GM19455 (cell line): Measurements from ENCODE around the gene ACP7.

ENCODE experiments used
- ATAC-seq: cut with Tn5 transposase; IDR thresholded peaks from one replicate; pipeline ENCODE4 v1.9.1; 2021; ENCODE audit not compliant: unreplicated experiment

ACP7 gene

DNA sequence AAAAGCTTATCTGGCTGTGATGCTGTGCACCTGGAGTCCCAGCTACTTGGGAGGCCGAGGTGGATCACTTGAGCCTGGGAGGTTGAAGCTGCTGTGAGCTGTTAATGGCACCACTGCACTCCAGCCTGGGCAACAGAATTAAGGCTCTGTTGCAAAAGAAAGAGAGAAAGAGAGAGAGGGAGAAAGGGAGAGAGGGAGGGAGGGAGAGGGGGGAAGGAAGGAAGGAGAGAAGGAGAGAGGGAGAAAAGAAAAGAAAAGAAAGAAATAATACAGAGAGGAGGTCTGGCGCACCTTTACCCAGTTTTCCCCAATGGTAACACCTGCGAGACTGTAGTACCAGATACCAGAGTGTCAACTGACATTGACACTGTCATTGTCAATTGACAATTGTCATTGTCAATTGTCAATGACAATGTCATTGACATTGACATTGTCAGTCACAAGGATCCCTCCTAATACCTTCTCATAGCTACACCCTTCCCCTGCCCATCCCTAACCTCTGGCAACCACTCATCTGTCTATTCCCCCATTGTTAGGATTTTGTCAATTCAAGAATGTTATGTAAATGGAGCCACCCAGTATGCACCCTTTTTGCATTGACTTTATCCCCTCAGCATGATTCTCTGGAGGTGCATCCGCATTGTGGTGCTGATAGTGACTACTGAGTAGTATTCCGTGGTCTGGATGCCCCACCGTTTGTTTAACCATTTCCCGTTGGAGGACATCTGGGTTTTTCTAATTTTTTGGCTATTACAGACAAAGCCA, 62.7 kb downstream of the ACP7 start:
- no peak for ATAC-seq

DNA sequence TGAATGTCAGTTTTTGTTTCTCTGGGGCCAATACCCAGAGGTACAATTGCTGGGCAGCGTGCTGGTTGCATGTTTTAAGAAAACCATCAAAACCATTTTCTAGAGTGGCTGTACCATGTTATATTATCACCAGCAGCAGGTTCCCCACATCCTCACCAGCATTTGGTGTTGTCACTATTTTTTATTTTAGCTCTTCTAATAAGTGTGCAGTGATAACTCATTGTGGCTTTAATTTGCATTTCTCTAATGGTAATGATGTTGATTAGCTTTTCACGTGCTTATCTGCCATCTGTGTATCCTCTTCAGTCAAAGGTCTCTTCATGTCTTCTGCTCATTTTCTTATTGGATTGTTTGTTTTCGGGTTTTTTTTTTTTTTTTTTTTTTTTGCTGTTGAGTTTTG, 63.3 kb downstream of the ACP7 start:
- ATAC-seq, result no peak

DNA sequence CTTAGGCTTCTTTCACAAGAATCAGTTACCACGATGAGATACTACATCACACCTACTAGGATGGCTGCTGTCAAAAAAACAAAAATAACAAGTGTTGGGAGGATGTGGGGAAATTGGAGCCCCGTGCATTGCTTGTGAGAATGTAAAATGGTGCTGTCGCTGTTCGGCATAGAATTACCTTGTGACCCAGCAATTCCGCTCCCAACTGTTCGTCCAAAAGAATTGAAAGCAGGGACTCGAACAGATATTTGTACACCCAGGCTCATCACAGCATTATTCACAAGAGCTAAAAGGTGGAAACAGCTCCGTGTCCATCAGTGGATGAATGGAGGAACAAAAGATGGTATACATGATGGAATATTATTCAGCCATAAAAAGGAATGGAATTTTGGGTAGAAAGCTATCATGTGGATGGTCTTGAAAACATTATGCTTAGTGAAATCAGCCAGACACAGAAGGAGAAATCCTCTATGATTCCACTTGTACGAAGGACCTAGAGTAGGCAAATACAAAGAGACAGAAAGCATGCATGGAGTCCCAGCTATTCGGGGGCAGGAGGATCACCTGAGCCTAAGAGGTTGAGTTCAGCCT, 64.9 kb downstream of the ACP7 start:
- no peak for ATAC-seq

DNA sequence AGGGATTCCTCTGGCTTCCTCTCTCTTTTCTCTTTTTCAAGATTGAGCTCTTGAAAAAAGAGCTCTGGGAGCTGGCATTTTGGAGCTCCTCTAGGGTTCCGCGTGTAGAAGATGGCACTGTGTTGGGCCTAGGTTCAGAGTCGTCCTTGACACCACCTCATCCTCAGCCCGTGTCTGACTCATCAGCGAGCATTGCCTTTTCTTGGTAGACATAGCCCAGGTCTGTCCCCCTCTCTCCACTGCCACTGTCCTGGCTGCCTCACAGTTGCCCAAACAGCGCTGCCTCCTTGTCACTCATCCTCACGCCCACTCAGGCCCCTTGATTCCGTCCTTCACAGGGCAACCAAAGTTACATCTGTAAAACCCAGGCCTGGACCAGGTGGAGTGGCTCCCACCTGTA, 66.1 kb downstream of the ACP7 start:
- no peak for ATAC-seq

DNA sequence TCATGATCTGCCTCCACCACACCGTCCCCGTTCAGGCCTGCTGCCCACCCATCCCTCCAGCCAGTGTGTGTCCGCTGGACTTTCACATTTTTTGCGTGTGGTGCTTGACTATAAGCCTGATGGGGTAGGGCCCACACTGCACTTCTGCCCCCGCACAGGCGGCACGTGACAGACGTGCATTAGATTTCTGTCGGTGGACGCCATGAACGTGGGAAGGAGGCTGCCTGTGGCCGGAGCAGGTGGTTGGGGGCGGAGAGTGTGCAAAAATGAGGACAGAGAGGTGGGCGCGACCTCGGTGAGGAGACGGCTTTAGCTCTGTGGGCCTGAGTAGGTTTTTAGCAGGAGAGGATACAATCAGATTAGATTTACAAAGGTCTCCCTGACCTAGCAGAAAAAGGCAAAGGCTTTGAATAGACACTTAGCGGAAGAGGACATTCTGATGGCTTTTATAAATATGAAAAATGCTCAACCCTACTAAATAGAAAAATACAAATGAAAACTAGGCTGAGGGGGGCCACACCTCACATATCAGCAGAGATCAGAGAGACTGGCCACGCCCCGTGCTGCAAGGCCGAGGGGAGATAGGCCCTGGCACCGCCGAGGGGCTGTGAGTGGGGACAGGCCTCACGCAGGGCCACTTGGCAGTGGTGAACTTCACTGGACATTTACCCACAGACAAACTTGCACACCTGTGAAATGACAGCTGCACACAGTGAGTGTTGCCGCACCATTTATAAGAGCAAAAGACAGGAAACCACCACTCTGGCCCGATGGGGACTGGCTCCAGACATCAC, 66.8 kb downstream of the ACP7 start:
- no peak for ATAC-seq

DNA sequence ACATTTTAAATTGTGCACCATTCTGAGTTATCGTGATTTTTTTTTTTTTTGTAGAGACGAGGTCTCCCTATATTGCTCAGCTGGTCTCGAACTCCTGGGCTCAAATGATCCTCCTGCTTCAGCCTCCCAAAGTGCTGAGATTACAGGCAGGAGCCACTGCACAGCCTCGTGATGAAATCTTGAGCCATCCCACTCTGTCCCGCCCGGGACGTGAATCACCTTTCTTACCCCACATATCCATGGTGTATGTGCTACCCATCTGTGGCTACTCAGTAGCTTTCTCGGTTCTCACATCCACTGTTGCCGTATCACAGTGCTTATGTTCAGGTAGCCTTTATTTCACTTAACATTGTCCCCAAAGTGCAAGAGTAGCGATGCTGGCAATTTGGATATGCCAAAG, 67.9 kb downstream of the ACP7 start:
- ATAC-seq, result no peak

DNA sequence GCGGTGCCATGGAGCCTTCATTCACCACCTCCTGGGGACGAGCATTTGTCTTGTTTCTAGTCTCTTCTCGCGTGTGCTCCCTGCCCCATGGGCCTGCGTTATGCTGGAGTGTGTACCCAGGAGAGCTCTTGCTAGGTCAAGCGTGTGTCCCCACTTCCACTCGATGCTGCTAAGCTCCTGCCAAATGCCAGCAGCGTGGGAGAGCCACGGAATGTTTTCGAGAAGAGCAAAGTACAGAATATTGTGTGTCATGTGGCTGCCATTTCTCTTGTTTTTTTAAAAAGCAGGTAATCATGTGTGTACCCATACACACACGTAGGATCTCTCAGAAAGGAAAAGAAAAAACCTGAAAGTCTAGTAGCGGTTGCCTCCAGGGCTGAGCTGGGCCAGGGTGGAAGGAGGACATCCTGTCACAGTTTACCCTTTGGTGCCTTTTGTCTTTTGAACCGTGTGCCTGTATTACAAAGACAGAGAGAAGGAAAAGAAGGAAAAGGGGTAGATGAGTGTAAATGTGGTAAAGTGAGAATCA, 70.0 kb downstream of the ACP7 start:
- ATAC-seq, result no peak

DNA sequence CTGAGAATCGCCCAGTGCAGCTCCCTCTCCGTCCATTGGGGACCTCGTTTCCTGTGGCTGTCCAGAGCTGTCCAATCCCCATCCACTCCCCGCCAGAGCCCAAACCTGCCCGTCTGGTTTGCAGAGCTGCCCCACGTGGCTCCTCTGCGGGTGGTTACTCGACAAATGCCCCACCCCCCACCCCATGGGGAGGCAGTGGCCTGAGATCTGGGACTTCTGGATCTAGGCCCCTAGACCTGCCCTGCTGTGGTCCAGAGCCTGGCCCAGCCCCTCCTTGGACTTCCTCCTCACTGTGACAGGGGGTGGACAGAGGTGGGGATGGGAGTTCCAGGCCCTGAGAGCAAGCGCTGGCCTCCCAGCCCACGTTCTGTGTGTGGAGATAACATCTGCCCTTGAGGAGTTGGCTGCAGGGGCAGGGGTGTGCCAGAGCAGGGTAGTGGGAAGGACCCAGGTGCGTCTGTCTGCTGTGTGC, 70.5 kb downstream of the ACP7 start:
- no peak for ATAC-seq

DNA sequence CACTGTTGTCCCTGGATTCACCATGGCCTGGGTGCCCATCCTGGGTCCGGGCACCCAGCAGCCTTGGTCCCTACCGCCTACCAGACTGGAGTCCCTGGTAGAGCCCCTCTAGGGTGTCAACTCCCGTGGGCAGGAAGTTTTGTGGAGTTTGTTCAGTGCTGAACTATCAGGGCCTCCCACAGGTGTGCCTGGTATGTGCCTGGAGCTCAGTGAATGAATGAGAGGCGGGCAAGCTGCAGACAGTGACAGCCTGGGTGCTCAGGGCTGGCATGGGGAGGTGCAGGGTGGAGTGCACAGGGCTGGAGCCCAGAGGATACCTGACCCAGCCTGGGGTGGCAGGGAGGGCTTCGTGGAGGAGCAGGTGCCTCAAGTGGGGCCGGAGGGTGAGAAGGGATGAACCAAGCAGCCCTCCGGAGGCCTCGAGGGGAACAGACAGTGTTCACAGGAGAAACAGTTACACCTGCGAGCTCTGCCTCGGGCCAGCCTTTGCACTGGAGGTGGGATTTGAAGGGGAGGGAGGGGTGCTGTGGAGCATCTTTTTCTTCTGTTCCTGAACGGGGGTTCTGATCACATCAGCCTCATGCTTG, 71.0 kb downstream of the ACP7 start:
- no peak for ATAC-seq

DNA sequence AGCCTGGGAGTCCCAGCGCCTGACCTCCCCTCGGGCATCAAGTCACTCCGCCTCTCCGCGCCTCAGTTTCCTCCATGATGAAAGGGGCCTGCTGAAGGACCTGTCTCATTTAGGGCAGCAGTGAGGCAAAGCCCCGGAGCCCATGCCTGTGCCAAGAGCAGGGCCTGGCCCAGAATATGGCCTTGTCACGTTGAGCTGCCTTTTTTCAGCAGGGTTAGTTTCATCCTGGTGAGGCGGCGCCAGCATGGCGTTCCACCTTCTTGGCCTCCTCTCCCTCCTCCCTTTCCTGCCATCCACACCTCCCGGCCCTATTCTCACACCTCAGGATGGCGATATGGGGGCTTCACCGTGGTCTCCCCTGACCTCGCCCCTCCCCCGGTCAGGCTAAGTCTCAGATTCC, 71.6 kb downstream of the ACP7 start:
- no peak for ATAC-seq

DNA sequence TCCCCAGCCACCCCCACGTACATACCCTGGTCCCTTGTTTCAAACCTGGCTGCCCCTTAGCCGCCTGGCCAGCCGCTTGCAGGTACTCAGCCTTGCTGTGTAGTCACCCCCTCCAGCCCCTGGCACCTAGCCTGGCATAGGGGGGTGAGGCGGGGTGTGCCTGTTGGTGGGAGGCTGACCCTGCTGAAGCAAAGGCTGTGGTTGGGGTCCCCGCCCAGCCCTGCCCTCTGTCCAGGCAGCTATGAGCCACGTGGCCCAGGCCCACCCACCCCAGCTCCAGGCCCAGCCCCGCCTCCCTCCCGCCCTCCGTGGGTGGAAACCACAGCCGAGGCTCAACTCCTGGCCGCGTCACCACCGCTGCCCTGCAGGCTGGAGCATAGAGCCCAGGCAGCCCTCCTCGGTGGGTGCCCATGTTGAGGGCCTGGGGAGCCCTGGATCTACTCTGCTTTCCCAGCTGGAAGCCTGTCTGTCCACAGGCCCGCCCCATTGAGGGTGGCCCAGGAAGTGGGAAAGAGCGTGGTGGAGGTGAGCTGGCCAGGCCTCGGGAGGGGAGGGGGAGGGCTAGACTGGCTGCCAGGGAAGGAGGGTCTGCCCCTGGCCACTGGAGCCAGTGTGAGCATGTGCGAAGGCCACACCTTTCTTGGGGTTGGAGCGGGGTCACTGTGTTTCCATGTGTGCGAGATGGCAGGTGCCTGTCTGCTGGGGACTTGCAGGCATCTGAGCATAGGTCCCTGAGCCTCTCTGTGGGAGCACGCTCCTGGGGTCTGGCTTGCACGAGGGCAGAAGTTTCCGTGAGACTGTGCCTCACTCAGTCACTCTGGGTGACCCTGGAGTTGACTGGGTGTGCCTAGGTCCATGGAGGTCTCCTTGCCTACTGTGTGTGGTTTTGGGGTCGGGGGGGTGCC, 72.4 kb downstream of the ACP7 start:
- no peak for ATAC-seq

DNA sequence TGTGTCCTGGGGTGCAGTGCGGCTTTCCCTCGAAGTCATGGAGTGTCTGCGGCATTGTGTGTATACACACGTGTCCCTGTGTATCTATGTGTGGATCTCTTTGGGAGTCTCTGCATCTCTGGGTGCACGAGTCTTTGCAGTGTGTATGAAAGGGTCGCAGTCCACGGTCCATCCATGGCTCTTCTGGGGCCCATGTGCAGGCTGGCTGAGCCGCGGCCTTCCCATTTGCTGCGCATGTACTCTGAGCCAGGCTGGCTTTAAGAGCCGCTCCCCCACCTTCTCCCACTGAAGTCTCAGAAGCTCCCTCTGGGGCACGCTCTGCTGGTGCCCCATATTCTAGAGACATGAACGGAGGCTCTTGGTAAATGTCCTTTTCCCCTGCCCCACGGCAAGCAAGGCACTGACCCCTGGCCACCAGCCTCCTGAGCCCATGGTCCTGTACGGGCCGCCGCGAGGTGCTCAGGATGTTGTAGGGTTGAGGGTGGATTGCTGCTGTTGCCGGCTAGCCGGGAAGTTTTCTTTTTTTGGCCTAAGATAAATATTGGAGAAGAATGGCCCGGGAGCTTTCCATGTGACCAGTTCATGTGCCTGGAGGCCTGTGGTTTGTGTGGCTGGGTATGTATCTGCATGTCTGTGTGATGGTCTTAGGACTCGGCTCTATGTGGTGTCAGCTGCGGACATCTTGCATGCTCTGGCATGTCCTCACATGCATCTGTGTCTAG, 73.3 kb downstream of the ACP7 start:
- no peak for ATAC-seq

DNA sequence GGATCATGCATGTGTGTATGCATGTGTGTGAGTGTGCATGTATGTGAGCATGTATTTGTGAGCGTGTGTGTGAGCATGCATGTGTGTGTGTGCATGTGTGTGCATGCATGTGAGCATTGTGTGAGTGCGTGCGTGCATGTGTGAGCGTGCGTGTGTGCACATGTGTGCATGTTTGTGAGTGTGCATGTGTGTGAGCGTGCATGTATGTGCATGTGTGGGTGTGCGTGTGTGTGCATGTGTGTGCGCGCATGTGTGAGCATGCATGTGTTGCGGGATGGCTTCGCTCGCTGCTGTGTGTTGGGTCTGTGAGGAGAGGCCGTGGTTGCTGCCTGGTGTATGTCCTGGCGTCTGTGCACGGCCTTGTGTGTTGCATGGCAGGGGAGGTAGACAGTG, 73.8 kb downstream of the ACP7 start:
- ATAC-seq, result no peak

DNA sequence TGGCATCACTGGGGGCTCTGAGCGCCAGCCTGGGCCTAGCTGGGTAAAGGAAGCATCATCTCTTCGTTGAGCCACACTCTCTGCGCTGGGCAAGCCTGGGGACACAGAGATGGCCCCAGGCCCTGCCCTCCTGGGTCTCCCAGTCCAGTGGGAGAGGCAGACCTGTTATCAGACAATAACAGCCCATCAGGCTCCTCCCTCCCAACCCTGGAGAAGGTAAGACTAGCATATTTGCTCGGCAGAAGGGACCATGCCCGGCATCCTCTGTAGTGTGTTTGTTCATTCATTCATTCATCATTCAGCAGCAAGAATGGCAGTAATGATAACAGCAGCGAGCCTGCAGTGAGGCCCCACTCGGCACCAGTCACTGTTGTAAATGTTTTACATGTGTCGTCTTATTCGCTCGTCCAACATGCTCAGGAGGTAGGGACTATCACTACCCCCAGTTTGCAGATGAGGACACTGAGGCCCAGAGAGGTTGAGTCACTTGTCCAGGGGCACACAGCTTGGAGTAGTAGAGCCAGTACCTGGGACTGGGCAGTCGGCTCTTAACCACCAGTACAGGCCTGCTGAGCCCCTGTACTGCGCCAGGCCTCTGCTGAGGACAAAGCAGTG, 74.6 kb downstream of the ACP7 start:
- ATAC-seq, result no peak

DNA sequence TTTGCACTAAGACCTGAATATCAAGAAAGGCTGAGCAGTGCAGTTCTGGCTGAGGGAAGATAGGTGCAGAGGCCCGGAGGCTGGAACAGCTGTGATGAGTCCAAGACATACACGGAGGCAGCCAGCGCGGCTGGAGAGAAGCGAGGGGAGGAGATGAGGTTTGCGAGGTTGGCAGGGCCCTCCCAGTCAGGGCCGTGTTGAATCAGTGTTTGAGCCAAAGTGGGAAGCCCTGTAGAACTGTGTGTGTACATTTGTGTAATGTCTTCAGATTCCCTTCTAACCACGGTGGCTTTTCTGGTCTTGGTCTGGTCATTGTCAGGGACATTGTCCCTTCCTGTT, 76.3 kb downstream of the ACP7 start:
- no peak for ATAC-seq
